Peyer's patch (tissue), 4 donors: ENCODE data around the gene GRHPR. TPM values are rescaled to one million over a fixed set of nuclear protein-coding genes. Genes with fewer than 3 reads are reported as not detected.
"Not testable (repeated sequence)": the region's sequence is repeated elsewhere in the genome, so short reads cannot be mapped to it uniquely, and the experiment has no call there.

Source experiments
- DNase-seq, 3 donors: peaks; one replicate each; pipeline ENCODE4 v3.0.0-alpha.2; 2017 to 2019
- H3K27ac ChIP-seq, 4 donors: fragments of 200-600 bp; sonication (generic); one replicate each; pipeline ENCODE4 v1.5.1; 2016 to 2019
- H3K27me3 ChIP-seq, 2 donors: fragments of 200-600 bp; sonication (generic); one replicate each; pipeline ENCODE4 v1.5.1; 2019
- H3K36me3 ChIP-seq, 3 donors: fragments of 200-600 bp; sonication (generic); one replicate each; pipeline ENCODE4 v1.5.1; 2016 to 2019
- H3K4me1 ChIP-seq, 4 donors: fragments of 200-600 bp; sonication (generic); one replicate each; pipeline ENCODE4 v1.5.1; 2016 to 2019
- H3K4me3 ChIP-seq, 4 donors: fragments of 200-600 bp; sonication (generic); 1 replicate in 3 of 4; 2 replicates in 1 of 4; pipeline ENCODE4 v1.5.1; 2016 to 2019; ENCODE audit warnings: mild to moderate bottlenecking in 1 of 4
- H3K9me3 ChIP-seq, 4 donors: fragments of 200-600 bp; sonication (generic); one replicate each; pipeline ENCODE4 v1.5.1; 2016 to 2019; ENCODE audit warnings: mild to moderate bottlenecking in 1 of 4
- POLR2A ChIP-seq, 2 donors: fragments of 450-650 bp; IDR thresholded peaks; one replicate each; pipeline ENCODE4 v1.5.1; 2017; ENCODE audit warnings: antibody characterized with exemption in 2 of 2, mild to moderate bottlenecking in 2 of 2, moderate library complexity in 2 of 2
- total RNA-seq, 4 donors: library from RNA; depleted of rRNA; stranded (reverse); fragments of >200 nt; gene quantifications; one replicate each; pipeline ENCODE4 v1.1.0, GENCODE V29; 2016
- TF ChIP-seq, protein P1 (sequence below), 6 experiments: fragments of 450-650 bp in 4 of 6; fragments of 200-600 bp in 2 of 6; sonication (generic) in 1 of 6; IDR thresholded peaks; one replicate each; pipeline ENCODE4 v1.5.1; 2017 to 2019; ENCODE audit warnings: antibody characterized with exemption in 6 of 6, mild to moderate bottlenecking in 3 of 6, moderate library complexity in 1 of 6

GRHPR gene
- total RNA-seq, 4 donors from 2014 or later, result 99.0 to 141 (median 114) TPM

DNA sequence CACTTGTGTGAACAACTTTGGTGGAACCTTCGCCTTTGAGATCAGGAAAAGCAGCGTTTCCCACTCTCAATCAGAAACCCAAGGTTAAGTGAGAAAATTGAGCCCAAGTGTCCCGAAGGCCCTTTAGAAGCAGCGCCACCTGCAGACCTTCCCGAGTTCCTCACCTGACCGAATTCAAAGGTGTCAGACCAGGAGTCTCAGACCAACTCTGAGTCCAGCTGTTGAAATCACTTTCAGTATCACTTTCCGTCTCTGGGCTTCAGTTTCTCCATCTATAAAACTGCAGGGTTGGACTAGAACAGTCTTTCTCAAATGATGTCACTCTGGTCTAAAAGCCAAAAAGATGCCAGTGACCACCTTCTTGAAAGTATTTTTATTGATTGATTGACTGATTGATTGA is 31.7 kb upstream of the GRHPR start:
- H3K4me3 ChIP-seq, result no peak overlapping the region
- H3K9me3 ChIP-seq, result no peaks in the 10 kb centered on the region
- TF ChIP-seq, protein P1, sequence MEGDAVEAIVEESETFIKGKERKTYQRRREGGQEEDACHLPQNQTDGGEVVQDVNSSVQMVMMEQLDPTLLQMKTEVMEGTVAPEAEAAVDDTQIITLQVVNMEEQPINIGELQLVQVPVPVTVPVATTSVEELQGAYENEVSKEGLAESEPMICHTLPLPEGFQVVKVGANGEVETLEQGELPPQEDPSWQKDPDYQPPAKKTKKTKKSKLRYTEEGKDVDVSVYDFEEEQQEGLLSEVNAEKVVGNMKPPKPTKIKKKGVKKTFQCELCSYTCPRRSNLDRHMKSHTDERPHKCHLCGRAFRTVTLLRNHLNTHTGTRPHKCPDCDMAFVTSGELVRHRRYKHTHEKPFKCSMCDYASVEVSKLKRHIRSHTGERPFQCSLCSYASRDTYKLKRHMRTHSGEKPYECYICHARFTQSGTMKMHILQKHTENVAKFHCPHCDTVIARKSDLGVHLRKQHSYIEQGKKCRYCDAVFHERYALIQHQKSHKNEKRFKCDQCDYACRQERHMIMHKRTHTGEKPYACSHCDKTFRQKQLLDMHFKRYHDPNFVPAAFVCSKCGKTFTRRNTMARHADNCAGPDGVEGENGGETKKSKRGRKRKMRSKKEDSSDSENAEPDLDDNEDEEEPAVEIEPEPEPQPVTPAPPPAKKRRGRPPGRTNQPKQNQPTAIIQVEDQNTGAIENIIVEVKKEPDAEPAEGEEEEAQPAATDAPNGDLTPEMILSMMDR (IDR thresholded peaks at IDR 0.05), result peak in 5 of 6 experiments; percentile 28 to 59 (median 54)
- no peak for TF ChIP-seq POLR2A (IDR thresholded peaks at IDR 0.05)
- H3K27ac ChIP-seq, result no peak overlapping the region
- no peaks in the 10 kb centered on the region for H3K36me3 ChIP-seq
- no peaks in the 10 kb centered on the region for H3K4me1 ChIP-seq
- DNase-seq, result peak in 2 of 3 donors; percentile 74 to 89
- no peaks in the 10 kb centered on the region for H3K27me3 ChIP-seq

DNA sequence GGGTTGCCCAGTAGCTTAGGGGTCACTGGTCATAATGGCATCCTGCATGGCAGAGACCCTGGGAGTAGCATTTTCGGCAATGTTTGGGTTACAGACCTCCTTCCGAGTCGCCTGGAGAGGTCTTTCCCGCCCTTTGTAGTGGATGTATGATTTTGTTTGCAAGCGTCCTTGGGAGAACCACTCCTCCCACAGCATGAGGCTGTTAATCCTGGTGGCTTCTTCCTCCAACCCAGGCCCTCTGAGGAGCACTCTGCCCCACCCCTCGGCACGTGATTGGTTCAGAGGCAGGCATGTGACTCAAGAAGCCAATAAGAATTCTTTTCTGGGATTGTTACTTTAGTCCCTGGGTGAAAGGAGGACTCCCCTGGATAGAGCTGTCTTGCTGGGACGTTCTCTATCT is 30.2 kb upstream of the GRHPR start:
- Histone ChIP-seq H3K27me3 (no peaks in the 10 kb centered on the region), H3K36me3 (no peaks in the 10 kb centered on the region), H3K4me3 (no peak overlapping the region), H3K27ac (no peak overlapping the region), H3K9me3 (no peaks in the 10 kb centered on the region), H3K4me1 (no peaks in the 10 kb centered on the region)
- TF ChIP-seq, protein P1 (IDR thresholded peaks at IDR 0.05), result no peak
- TF ChIP-seq POLR2A (IDR thresholded peaks at IDR 0.05), result no peak
- no peak for DNase-seq

DNA sequence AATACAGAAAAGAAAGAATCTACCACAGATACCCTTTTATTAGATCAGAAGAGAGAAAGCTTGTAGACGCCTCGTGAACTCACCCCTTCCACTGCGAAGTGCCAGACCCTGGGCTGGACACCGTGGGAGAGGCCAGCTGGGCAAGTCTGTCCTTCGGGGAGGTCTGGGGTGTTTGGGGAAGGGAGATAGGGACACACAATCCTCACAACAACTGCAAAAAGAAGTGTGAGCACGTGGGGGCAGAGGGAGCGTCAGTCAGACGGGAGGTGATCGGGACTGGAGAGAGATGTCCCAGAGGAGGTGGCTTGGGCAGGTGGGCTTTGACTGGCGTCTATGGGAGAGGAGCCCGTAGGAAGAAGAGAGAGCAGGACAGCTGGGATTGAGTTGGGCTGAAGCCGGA is 27.3 kb upstream of the GRHPR start:
- Histone ChIP-seq H3K36me3 (no peaks in the 10 kb centered on the region), H3K27me3 (no peaks in the 10 kb centered on the region), H3K4me1 (no peaks in the 10 kb centered on the region), H3K27ac (no peak overlapping the region), H3K4me3 (no peak overlapping the region), H3K9me3 (no peaks in the 10 kb centered on the region)
- TF ChIP-seq, protein P1 (IDR thresholded peaks at IDR 0.05), result no peak
- no peak for TF ChIP-seq POLR2A (IDR thresholded peaks at IDR 0.05)
- no peak for DNase-seq

DNA sequence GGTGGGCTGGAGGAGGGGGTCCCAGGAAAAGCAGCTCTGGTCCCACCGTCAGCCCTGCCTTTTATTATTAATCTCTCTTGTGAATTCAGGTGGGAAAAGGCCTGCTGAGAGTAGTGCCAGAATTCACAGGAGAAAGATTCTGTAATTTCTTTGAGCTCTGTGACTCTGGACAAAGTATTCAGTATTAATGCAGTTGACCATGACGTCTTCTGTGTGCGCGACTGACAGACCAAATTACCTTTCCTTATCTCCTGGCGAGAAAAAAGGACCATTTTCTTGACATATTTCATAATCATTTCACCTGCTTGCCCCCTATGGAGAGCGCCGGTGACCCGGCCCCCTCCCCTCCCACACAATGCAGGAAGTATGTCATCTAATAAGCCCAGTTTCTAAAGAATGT is 26.8 kb upstream of the GRHPR start:
- TF ChIP-seq POLR2A (IDR thresholded peaks at IDR 0.05), result no peak
- TF ChIP-seq, protein P1 (IDR thresholded peaks at IDR 0.05), result no peak
- H3K4me3 ChIP-seq, result no peak overlapping the region
- no peak overlapping the region for H3K27ac ChIP-seq
- no peaks in the 10 kb centered on the region for H3K27me3 ChIP-seq
- H3K4me1 ChIP-seq, result no peaks in the 10 kb centered on the region
- H3K36me3 ChIP-seq, result no peaks in the 10 kb centered on the region
- H3K9me3 ChIP-seq, result no peaks in the 10 kb centered on the region
- DNase-seq, result no peak

DNA sequence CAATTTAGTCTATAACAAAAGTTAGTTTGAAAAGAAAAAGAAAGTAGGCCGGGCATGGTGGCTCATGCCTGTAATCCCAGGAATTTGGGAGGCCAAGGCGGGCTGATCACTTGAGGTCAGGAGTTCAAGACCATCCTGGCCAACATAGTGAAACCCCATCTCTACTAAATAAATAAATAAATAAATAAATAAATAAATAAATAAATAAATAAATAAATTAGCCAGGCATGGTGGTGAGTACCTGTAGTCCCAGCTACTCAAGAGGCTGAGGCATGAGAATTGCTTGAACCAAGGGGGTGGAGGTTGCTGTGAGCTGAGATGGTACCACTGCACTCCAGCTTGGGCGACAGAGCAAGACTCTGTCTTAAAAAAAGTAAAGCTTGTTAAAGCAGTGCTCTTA is 24.5 kb upstream of the GRHPR start:
- not testable (repeated sequence) for DNase-seq, H3K27ac ChIP-seq, H3K27me3 ChIP-seq, H3K4me1 ChIP-seq, H3K4me3 ChIP-seq, H3K36me3 ChIP-seq, H3K9me3 ChIP-seq

DNA sequence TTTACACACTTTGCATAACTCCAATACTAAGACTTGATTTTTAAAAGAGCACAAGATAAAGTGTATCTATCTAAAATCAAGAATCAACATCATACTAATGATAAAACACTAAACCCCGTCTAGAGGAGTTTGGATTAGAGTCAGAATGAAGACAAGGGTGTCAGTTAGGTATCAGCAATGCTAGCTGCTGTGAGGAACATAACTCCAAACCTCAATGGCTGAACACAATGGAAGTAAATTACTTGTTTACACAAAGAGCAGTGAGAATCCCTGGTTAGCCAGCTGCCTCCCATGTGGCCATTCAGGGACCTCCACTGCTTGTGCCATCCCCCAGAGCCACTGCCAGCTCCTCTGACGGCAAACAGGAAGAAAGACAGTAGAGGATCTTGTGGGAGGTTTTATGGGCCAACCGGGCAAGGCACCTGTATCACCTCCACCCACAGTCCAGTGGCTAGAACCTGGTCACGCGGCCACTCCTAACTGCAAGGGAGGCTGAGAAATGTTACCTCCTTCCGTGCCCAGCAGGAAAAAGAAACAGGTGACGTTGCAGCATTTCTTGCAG is 24.0 kb upstream of the GRHPR start:
- Histone ChIP-seq H3K36me3 (no peaks in the 10 kb centered on the region), H3K9me3 (no peaks in the 10 kb centered on the region), H3K4me1 (no peaks in the 10 kb centered on the region), H3K27me3 (no peaks in the 10 kb centered on the region), H3K27ac (no peak overlapping the region), H3K4me3 (no peak overlapping the region)
- TF ChIP-seq, protein P1 (IDR thresholded peaks at IDR 0.05), result no peak
- no peak for TF ChIP-seq POLR2A (IDR thresholded peaks at IDR 0.05)
- DNase-seq, result no peak
